GM12878 (cell line): ENCODE results near the gene RBM19.

Source experiments
- CTCF ChIP-seq, 3 experiments: IDR thresholded peaks in 2 of 3; conservative IDR thresholded peaks in 1 of 3; 2 replicates each; pipeline ENCODE4 v1.5.1; 2011; ENCODE audit warnings: low read depth in 3 of 3, low read length in 3 of 3, mild to moderate bottlenecking in 3 of 3, control low read depth in 2 of 3, moderate library complexity in 2 of 3, inconsistent platforms in 1 of 3, mixed read lengths in 1 of 3; ENCODE audit not compliant: control insufficient read depth in 2 of 3, insufficient read depth in 1 of 3; ENCODE audit errors: extremely low read depth in 1 of 3
- DPF2 ChIP-seq: fragments of 450-650 bp; IDR thresholded peaks from 2 replicates; pipeline ENCODE4 v1.6.1; 2017; ENCODE audit warnings: mild to moderate bottlenecking
- FOXK2 ChIP-seq: fragments of 450-650 bp; IDR thresholded peaks from 2 replicates; pipeline ENCODE4 v1.6.1; 2017; ENCODE audit warnings: mild to moderate bottlenecking, moderate library complexity
- JUNB ChIP-seq: IDR thresholded peaks from 2 replicates; pipeline ENCODE4 v1.6.1; 2016; ENCODE audit warnings: antibody characterized with exemption, mild to moderate bottlenecking
- POLR2A ChIP-seq: IDR thresholded peaks from 2 replicates; pipeline ENCODE4 v1.6.1; 2011; ENCODE audit warnings: low read depth, mild to moderate bottlenecking, low read length
- SMARCA5 ChIP-seq: fragments of 450-650 bp; IDR thresholded peaks from 2 replicates; pipeline ENCODE4 v1.6.1; 2017; ENCODE audit warnings: mild to moderate bottlenecking

DNA sequence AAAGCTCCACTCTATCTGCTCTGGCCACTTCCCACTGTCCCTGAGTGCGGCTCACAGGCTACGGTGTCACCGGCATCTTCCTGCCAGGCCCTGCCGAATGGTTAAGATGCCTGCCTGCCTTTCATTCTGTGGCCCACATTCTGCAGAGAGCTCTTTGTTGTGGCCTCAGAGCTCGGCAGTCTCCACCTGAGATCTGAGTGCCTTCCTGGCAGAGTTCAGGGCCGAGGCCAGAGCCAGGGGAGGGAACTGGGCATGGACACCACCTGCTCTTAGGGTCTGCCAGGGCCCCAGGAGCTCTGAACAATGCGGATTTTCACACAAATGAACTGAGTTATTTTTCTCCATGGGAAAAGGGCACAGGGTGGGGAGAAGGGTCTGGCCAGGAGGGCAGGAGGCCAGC, 127.2 kb downstream of the RBM19 start:
- TF ChIP-seq JUNB (no peak), POLR2A (no peak), SMARCA5 (no peak), FOXK2 (no peak), CTCF (IDR thresholded peaks at IDR 0.05 in 2 of 3, conservative IDR thresholded peaks at IDR 0.05 in 1 of 3; ENCODE audit: control insufficient read depth in 2 of 3, extremely low read depth in 1 of 3, insufficient read depth in 1 of 3, low read depth in 3 of 3, low read length in 3 of 3) (no peak), DPF2 (no peak)
